ENCODE data around the gene CDH4.

CDH4 gene

GRCh38 chr20:61500791-61501321 lies 248.8 kb downstream of the CDH4 start:
- Histone ChIP-seq H3K4me3 (ENCODE audit: low read depth in 1 of 2, low read length in 1 of 2) (no peak overlapping the region), H3K36me3 (no peaks in the 10 kb centered on the region)

GRCh38 chr20:61502433-61502832 lies 250.4 kb downstream of the CDH4 start:
- Histone ChIP-seq H3K4me3 (ENCODE audit: low read depth in 1 of 2, low read length in 1 of 2) (no peak overlapping the region), H3K27ac (no peak overlapping the region), H3K9me3 (no peaks in the 10 kb centered on the region), H3K27me3 (no peaks in the 10 kb centered on the region), H3K4me1 (ENCODE audit: control insufficient read depth in 1 of 2, insufficient read depth in 1 of 2, low read depth in 1 of 2, low read length in 1 of 2) (no peaks in the 10 kb centered on the region), H3K36me3 (no peaks in the 10 kb centered on the region)
- no peak for TF ChIP-seq CTCF (IDR thresholded peaks at IDR 0.05)

More at GRCh38 chr20:61500791-61501321, 248.8 kb downstream of the CDH4 start:
- TF ChIP-seq CTCF (IDR thresholded peaks at IDR 0.05): no peak
- no peaks in the 10 kb centered on the region for H3K4me1 ChIP-seq (ENCODE audit: control insufficient read depth in 1 of 2, insufficient read depth in 1 of 2, low read depth in 1 of 2, low read length in 1 of 2)
- no peak overlapping the region for H3K27ac ChIP-seq
- no peaks in the 10 kb centered on the region for H3K27me3 ChIP-seq
- H3K9me3 ChIP-seq: no peaks in the 10 kb centered on the region

DNA sequence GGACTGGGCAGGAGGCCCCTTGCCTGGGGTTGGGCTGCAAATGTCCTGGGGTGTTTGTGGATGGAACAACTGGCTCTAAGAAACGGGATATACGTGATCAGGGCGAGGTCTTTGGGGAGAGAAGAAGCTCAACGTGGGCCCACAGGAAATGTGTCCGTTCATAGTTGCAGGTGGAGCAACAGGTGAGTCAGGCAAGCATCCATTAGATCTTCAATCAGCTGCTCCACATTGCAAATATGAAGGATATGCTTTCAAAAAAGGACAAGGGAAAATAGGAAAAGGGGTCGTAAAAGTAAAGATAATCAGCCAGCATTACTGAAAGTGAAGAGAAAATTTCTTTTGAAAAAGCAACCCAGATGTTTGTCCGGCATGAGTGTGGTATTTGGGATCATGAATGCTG lies 251.0 kb downstream of the CDH4 start:
- H3K4me3 ChIP-seq (ENCODE audit: low read depth in 1 of 2, low read length in 1 of 2): no peak overlapping the region
- H3K4me1 ChIP-seq (ENCODE audit: control insufficient read depth in 1 of 2, insufficient read depth in 1 of 2, low read depth in 1 of 2, low read length in 1 of 2): no peaks in the 10 kb centered on the region
- H3K27ac ChIP-seq: no peak overlapping the region
- H3K27me3 ChIP-seq: no peaks in the 10 kb centered on the region
- H3K36me3 ChIP-seq: no peaks in the 10 kb centered on the region
- H3K9me3 ChIP-seq: no peaks in the 10 kb centered on the region
- no peak for TF ChIP-seq CTCF (IDR thresholded peaks at IDR 0.05)

- H3K36me3 ChIP-seq: no peaks in the 10 kb centered on the region
- H3K4me1 ChIP-seq (ENCODE audit: control insufficient read depth in 1 of 2, insufficient read depth in 1 of 2, low read depth in 1 of 2, low read length in 1 of 2): no peaks in the 10 kb centered on the region
- no peak for TF ChIP-seq CTCF (IDR thresholded peaks at IDR 0.05)
- H3K27me3 ChIP-seq: no peaks in the 10 kb centered on the region
- no peak overlapping the region for H3K4me3 ChIP-seq (ENCODE audit: low read depth in 1 of 2, low read length in 1 of 2)
- no peak overlapping the region for H3K27ac ChIP-seq
- H3K9me3 ChIP-seq: no peaks in the 10 kb centered on the region
These were observed 253.4 kb downstream of the CDH4 start for GRCh38 chr20:61505508-61505907.

- Histone ChIP-seq H3K9me3 (no peaks in the 10 kb centered on the region), H3K27ac (no peak overlapping the region), H3K36me3 (no peaks in the 10 kb centered on the region), H3K4me1 (ENCODE audit: control insufficient read depth in 1 of 2, insufficient read depth in 1 of 2, low read depth in 1 of 2, low read length in 1 of 2) (no peaks in the 10 kb centered on the region), H3K4me3 (ENCODE audit: low read depth in 1 of 2, low read length in 1 of 2) (no peak overlapping the region), H3K27me3 (no peaks in the 10 kb centered on the region)
- TF ChIP-seq CTCF (IDR thresholded peaks at IDR 0.05): no peak
These were observed 255.7 kb downstream of the CDH4 start for GRCh38 chr20:61507778-61508177.
